Measurements from ENCODE around the gene ZRSR2.
"Not testable (repeated sequence)": the region's sequence is repeated elsewhere in the genome, so short reads cannot be mapped to it uniquely, and the experiment has no call there.

The ZRSR2 gene, protein sequence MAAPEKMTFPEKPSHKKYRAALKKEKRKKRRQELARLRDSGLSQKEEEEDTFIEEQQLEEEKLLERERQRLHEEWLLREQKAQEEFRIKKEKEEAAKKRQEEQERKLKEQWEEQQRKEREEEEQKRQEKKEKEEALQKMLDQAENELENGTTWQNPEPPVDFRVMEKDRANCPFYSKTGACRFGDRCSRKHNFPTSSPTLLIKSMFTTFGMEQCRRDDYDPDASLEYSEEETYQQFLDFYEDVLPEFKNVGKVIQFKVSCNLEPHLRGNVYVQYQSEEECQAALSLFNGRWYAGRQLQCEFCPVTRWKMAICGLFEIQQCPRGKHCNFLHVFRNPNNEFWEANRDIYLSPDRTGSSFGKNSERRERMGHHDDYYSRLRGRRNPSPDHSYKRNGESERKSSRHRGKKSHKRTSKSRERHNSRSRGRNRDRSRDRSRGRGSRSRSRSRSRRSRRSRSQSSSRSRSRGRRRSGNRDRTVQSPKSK

DNA sequence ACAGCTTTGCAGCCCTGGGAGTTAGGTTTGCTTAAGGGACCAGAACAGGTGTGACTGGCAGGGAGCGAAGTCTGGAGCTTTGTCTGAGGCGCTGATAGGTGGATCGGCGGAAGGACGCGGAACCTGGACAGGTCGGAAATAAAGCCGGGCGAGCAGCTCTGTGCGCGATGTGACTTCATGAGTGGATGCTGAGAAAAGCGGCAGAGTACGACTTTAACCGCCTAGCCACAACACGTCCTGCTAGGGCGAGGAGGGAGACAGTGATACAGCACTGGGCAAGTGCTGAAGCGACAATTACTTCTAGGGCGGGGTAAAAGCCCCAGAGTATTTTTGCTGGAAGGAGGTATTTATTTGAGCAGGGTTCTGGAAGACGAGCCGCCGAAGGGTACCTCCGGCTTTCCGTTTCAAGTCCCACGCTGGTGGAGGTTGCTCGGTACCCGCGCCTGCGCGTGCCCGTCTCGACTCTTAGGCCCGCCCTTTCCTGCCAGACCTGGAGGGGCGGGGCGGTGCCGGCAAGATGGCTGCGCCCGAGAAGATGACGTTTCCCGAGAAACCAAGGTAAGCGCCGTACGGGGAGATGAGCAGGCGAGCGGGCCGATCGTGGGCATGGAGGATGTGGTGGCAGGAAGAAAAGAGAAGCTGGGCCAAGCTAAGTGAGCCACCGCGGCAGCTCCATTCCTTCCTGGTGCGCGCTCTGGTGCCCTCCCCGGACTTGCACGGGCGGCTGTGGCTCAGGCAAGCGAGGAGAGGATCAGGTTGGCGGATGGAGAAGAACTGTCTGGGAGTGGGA, at the start of gene ZRSR2:
ZRSR2 (plus strand) TSS at position 506 of the 790 bp plus-strand sequence; CDS start at position 518, 12 bp downstream.
- Histone ChIP-seq H3K4me3 (ENCODE audit: low read depth in 1 of 2, low read length in 2 of 2) (peak within 1 kb of the TSS; percentile 74 to 75), H3K4me1 (ENCODE audit: control insufficient read depth in 1 of 2, insufficient read depth in 2 of 2, low read length in 2 of 2) (no peaks in the 10 kb centered on the region), H3K36me3 (ENCODE audit: control insufficient read depth in 1 of 2, insufficient read depth in 2 of 2, low read length in 2 of 2) (peaks cover 0 to 3% of the 10 kb centered on the region in 2 donors), H3K27ac (ENCODE audit: low read length) (peak within 1 kb of the TSS; percentile 73), H3K9me3 (ENCODE audit: control insufficient read depth in 1 of 2, low read length in 2 of 2) (no peaks in the 10 kb centered on the region), H3K27me3 (ENCODE audit: low read depth, low read length) (no peaks in the 10 kb centered on the region)

DNA sequence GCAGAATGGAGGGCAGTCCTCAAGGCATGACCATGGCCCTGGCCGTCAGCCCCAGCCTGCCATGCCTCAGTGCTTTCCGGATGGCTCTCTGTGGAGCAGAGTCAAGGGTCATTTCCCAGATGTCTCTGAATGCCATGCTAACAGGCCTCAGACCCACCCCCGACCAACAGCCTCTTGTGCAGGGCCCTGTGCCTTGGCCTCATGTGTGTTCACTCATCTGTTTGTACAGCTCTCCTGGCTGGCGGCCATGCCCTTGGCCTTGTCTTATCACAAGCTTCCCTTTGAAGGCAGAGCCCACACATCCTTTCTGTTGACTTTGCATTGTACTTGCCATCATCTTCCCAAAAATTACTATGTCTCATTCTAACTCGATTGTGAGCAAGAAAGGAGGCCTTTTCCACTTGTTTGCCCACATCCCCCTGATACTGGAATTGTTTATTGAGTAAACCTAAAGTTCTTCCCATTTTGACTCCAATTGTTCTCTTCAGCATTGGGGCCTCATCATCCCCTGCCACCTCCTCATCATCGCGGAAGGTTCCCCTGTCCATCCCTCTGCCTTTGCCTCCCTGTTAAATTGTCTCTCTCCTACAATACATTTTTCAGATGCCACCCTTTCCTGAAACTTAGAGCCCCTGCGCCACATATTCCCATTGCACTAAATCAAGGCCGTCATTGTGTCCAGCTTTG, 46.0 kb upstream of the ZRSR2 start:
- H3K27ac ChIP-seq (ENCODE audit: low read length): no peak overlapping the region
- no peaks in the 10 kb centered on the region for H3K27me3 ChIP-seq (ENCODE audit: low read depth, low read length)
- H3K9me3 ChIP-seq (ENCODE audit: control insufficient read depth in 1 of 2, low read length in 2 of 2): no peaks in the 10 kb centered on the region

GRCh38 chrX:15745179-15745578, 45.1 kb upstream of the ZRSR2 start:
- Histone ChIP-seq H3K36me3 (ENCODE audit: control insufficient read depth in 1 of 2, insufficient read depth in 2 of 2, low read length in 2 of 2) (no peaks in the 10 kb centered on the region), H3K4me3 (ENCODE audit: low read depth in 1 of 2, low read length in 2 of 2) (no peak overlapping the region), H3K4me1 (ENCODE audit: control insufficient read depth in 1 of 2, insufficient read depth in 2 of 2, low read length in 2 of 2) (peaks cover 0 to 7% of the 10 kb centered on the region in 2 donors), H3K27ac (ENCODE audit: low read length) (no peak overlapping the region), H3K27me3 (ENCODE audit: low read depth, low read length) (no peaks in the 10 kb centered on the region), H3K9me3 (ENCODE audit: control insufficient read depth in 1 of 2, low read length in 2 of 2) (no peaks in the 10 kb centered on the region)

More for the DNA sequence above, 46.0 kb upstream of the ZRSR2 start:
- Histone ChIP-seq H3K4me3 (ENCODE audit: low read depth in 1 of 2, low read length in 2 of 2) (no peak overlapping the region), H3K4me1 (ENCODE audit: control insufficient read depth in 1 of 2, insufficient read depth in 2 of 2, low read length in 2 of 2) (no peaks in the 10 kb centered on the region), H3K36me3 (ENCODE audit: control insufficient read depth in 1 of 2, insufficient read depth in 2 of 2, low read length in 2 of 2) (no peaks in the 10 kb centered on the region)

DNA sequence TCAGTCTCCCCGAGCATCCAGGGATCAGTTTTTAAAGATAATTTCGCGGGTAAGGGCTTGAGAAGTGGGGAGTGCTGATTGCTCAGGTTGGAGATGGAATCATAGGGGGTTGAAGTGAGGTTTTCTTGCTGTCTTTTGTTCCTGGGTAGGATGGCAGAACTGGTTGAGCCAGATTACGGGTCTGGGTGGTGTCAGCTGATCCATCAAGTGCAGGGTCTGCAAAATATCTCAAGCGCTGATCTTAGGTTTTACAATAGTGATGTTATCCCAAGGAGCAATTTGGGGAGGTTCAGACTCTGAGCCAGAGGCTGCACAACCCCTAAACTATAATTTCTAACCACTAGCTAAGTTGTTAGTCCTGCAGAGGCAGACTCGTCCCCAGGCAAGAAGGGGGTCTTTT, 43.6 kb upstream of the ZRSR2 start:
- not testable (repeated sequence) for H3K27ac ChIP-seq (ENCODE audit: low read length); H3K27me3 ChIP-seq (ENCODE audit: low read depth, low read length); H3K36me3 ChIP-seq (ENCODE audit: control insufficient read depth in 1 of 2, insufficient read depth in 2 of 2, low read length in 2 of 2); H3K9me3 ChIP-seq (ENCODE audit: control insufficient read depth in 1 of 2, low read length in 2 of 2); H3K4me3 ChIP-seq (ENCODE audit: low read depth in 1 of 2, low read length in 2 of 2)
- H3K4me1 ChIP-seq (ENCODE audit: control insufficient read depth in 1 of 2, insufficient read depth in 2 of 2, low read length in 2 of 2): peaks cover 8 to 15% of the 10 kb centered on the region in 2 donors

DNA sequence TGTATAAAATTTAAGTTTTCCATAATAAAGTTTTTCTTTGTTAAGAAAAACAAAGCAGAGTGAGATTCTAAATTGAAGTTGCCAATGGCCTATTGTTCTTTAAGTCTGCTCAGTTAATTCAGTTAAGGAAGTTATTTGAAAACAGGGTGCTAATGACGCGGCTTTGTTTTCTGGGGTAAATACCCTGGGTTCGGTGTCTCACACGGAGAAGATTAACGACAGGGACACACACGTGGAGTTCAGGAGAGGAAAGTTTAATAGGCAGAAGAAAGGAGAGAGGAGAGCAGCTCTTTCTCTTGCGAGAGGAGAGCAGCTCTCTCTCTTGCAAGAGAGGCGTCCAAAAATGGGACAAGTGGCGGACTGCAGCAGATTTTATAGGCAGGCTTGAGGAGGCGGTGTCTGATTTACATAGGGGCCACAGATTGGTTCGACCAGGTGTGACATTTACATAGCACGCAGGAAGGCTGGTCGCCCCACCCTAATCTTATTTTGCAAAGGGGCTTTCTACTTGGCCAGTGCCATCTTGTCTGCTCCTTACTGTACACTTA, 42.6 kb upstream of the ZRSR2 start:
- Histone ChIP-seq H3K27me3 (ENCODE audit: low read depth, low read length) (no peaks in the 10 kb centered on the region), H3K27ac (ENCODE audit: low read length) (no peak overlapping the region), H3K4me1 (ENCODE audit: control insufficient read depth in 1 of 2, insufficient read depth in 2 of 2, low read length in 2 of 2) (peaks cover 9 to 15% of the 10 kb centered on the region in 2 donors)

GRCh38 chrX:15748841-15749240, 41.4 kb upstream of the ZRSR2 start:
- peaks cover 0 to 6% of the 10 kb centered on the region in 2 donors for H3K36me3 ChIP-seq (ENCODE audit: control insufficient read depth in 1 of 2, insufficient read depth in 2 of 2, low read length in 2 of 2)
- H3K27ac ChIP-seq (ENCODE audit: low read length): no peak overlapping the region

More for the DNA sequence above, 42.6 kb upstream of the ZRSR2 start:
- Histone ChIP-seq H3K36me3 (ENCODE audit: control insufficient read depth in 1 of 2, insufficient read depth in 2 of 2, low read length in 2 of 2) (peaks cover 0 to 6% of the 10 kb centered on the region in 2 donors), H3K4me3 (ENCODE audit: low read depth in 1 of 2, low read length in 2 of 2) (no peak overlapping the region), H3K9me3 (ENCODE audit: control insufficient read depth in 1 of 2, low read length in 2 of 2) (no peaks in the 10 kb centered on the region)

GRCh38 chrX:15749642-15750610, 40.4 kb upstream of the ZRSR2 start:
- Histone ChIP-seq H3K4me1 (ENCODE audit: control insufficient read depth in 1 of 2, insufficient read depth in 2 of 2, low read length in 2 of 2) (peaks cover 9 to 15% of the 10 kb centered on the region in 2 donors), H3K9me3 (ENCODE audit: control insufficient read depth in 1 of 2, low read length in 2 of 2) (no peaks in the 10 kb centered on the region), H3K4me3 (ENCODE audit: low read depth in 1 of 2, low read length in 2 of 2) (no peak overlapping the region), H3K36me3 (ENCODE audit: control insufficient read depth in 1 of 2, insufficient read depth in 2 of 2, low read length in 2 of 2) (peaks cover 0 to 6% of the 10 kb centered on the region in 2 donors), H3K27ac (ENCODE audit: low read length) (peak overlapping the region; percentile 37), H3K27me3 (ENCODE audit: low read depth, low read length) (no peaks in the 10 kb centered on the region)

More at GRCh38 chrX:15748841-15749240, 41.4 kb upstream of the ZRSR2 start:
- H3K9me3 ChIP-seq (ENCODE audit: control insufficient read depth in 1 of 2, low read length in 2 of 2): no peaks in the 10 kb centered on the region
- peaks cover 9 to 15% of the 10 kb centered on the region in 2 donors for H3K4me1 ChIP-seq (ENCODE audit: control insufficient read depth in 1 of 2, insufficient read depth in 2 of 2, low read length in 2 of 2)
- no peaks in the 10 kb centered on the region for H3K27me3 ChIP-seq (ENCODE audit: low read depth, low read length)
- H3K4me3 ChIP-seq (ENCODE audit: low read depth in 1 of 2, low read length in 2 of 2): no peak overlapping the region

DNA sequence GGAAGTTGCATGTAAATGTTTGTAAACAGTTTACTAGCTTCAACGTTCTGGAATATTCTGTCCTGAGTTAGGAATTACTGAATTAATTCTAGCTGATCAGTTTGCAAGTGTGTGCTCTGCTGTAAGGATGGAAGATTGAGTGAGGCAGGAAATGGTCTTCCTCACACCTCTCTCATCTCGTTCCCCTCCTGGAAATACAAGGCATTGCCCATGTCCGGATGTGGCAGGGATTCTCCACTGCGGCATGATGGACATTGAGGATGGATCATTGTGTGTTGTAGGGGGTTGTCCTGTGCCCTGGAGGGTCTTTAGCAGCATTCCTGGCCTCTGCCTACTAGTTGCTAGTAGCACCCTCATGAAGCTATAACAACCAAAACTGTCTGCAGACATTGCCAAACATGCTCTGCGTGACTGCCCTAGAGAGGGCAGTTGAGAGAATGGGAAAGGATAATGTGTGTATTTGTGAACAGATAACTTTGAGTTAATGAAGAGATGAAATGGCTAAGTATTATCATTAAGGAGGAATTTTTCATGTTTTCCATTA, 39.6 kb upstream of the ZRSR2 start:
- Histone ChIP-seq H3K27me3 (ENCODE audit: low read depth, low read length) (no peaks in the 10 kb centered on the region), H3K4me3 (ENCODE audit: low read depth in 1 of 2, low read length in 2 of 2) (no peak overlapping the region), H3K4me1 (ENCODE audit: control insufficient read depth in 1 of 2, insufficient read depth in 2 of 2, low read length in 2 of 2) (peaks cover 9 to 15% of the 10 kb centered on the region in 2 donors), H3K27ac (ENCODE audit: low read length) (peak overlapping the region; percentile 37), H3K36me3 (ENCODE audit: control insufficient read depth in 1 of 2, insufficient read depth in 2 of 2, low read length in 2 of 2) (peaks cover 0 to 6% of the 10 kb centered on the region in 2 donors), H3K9me3 (ENCODE audit: control insufficient read depth in 1 of 2, low read length in 2 of 2) (no peaks in the 10 kb centered on the region)

- Histone ChIP-seq H3K27ac (ENCODE audit: low read length) (peak overlapping the region; percentile 64), H3K27me3 (ENCODE audit: low read depth, low read length) (no peaks in the 10 kb centered on the region), H3K4me1 (ENCODE audit: control insufficient read depth in 1 of 2, insufficient read depth in 2 of 2, low read length in 2 of 2) (peaks cover 9 to 15% of the 10 kb centered on the region in 2 donors), H3K9me3 (ENCODE audit: control insufficient read depth in 1 of 2, low read length in 2 of 2) (no peaks in the 10 kb centered on the region), H3K36me3 (ENCODE audit: control insufficient read depth in 1 of 2, insufficient read depth in 2 of 2, low read length in 2 of 2) (peaks cover 0 to 6% of the 10 kb centered on the region in 2 donors), H3K4me3 (ENCODE audit: low read depth in 1 of 2, low read length in 2 of 2) (no peak overlapping the region)
Observed at GRCh38 chrX:15751155-15751819, 39.0 kb upstream of the ZRSR2 start.

Data from muscle layer of duodenum (tissue), 2 donors.